Epithelial cell of umbilical artery (primary cell): ENCODE results near the gene SIM2. TPM values are rescaled to one million over a fixed set of nuclear protein-coding genes. Genes with fewer than 3 reads are reported as not detected.

Experiments
- total RNA-seq: library from RNA; depleted of rRNA; stranded (reverse); fragments of >200 nt; gene quantifications from 2 replicates; pipeline ENCODE4 v1.2.3, GENCODE V29; 2014

The SIM2 gene
- total RNA-seq, result 0.15 and 0.32 TPM in 2 replicates

GRCh38 chr21:36698981-36699545 is at the start of gene SIM2:
Gene SIM2 (plus strand): TSS chr21:36699115. CDS start chr21:36699747, 632 bp downstream.

Other genes starting within 250 kb of the SIM2 start
- 4.2 and 6.2 TPM in 2 replicates for gene CLDN14, start 219.0 kb upstream of the SIM2 start, total RNA-seq